ENCODE data around the gene SULT1C4. TPM values are rescaled to one million over a fixed set of nuclear protein-coding genes. Genes with fewer than 3 reads are reported as not detected.

The SULT1C4 gene
- total RNA-seq, 4 donors from 2014 or later, result 0.27 to 0.79 TPM; not detected in 2

- 79 to 96% methylated on average over 4 of the region's 4 CpGs for WGBS, 2 donors (ENCODE audit: low coverage in 1 of 2)
- intact Hi-C loops (cut with DNase I; ENCODE audit: low total_unique reads), result no loop called here
- TF ChIP-seq POLR2AphosphoS5 (IDR thresholded peaks at IDR 0.05) (no peak), EP300 (IDR thresholded peaks at IDR 0.05; ENCODE audit: low read depth) (no peak), CTCF (IDR thresholded peaks at IDR 0.05) (no peak), POLR2A (IDR thresholded peaks at IDR 0.05) (no peak)
These were observed 980 bp upstream of the SULT1C4 start for GRCh38 chr2:108376774-108377173.

GRCh38 chr2:108377401-108377800 is 353 bp upstream of the SULT1C4 start:
- WGBS, 2 donors (ENCODE audit: low coverage in 1 of 2), result 24 to 40% methylated on average over 1 of the region's 1 CpG
- no peaks in the 10 kb centered on the region for H3K9me3 ChIP-seq
- no peaks in the 10 kb centered on the region for H3K27me3 ChIP-seq
- H3K4me1 ChIP-seq, result peaks cover 0 to 12% (median 5%) of the 10 kb centered on the region in 4 donors
- in situ Hi-C loops (cut with MboI; ENCODE audit: low pct_ligation_motif_present in 1 of 4, low pct_unique_long_range_greater_than_20kb in 1 of 4, low sequenced_read_pairs in 3 of 4) (no loop called here), intact Hi-C loops (cut with DNase I; ENCODE audit: low total_unique reads) (no loop called here)
- peak overlapping the region in 3 of 4 donors; percentile 15 to 55 (median 33) for H3K27ac ChIP-seq
- H3K4me3 ChIP-seq, result peak overlapping the region in 2 of 4 donors; percentile 4 to 34
- TF ChIP-seq EP300 (IDR thresholded peaks at IDR 0.05; ENCODE audit: low read depth), result no peak
- TF ChIP-seq POLR2A (IDR thresholded peaks at IDR 0.05), result no peak
- no peak for TF ChIP-seq CTCF (IDR thresholded peaks at IDR 0.05)
- TF ChIP-seq POLR2AphosphoS5 (IDR thresholded peaks at IDR 0.05), result no peak
- DNase-seq, result no peak
- H3K36me3 ChIP-seq, result no peaks in the 10 kb centered on the region

More at GRCh38 chr2:108376774-108377173, 980 bp upstream of the SULT1C4 start:
- H3K4me3 ChIP-seq, result no peak overlapping the region
- H3K9me3 ChIP-seq, result no peaks in the 10 kb centered on the region
- DNase-seq, result no peak
- no peaks in the 10 kb centered on the region for H3K36me3 ChIP-seq
- peak overlapping the region in 2 of 4 donors; percentile 15 to 55 for H3K27ac ChIP-seq
- in situ Hi-C loops (cut with MboI; ENCODE audit: low pct_ligation_motif_present in 1 of 4, low pct_unique_long_range_greater_than_20kb in 1 of 4, low sequenced_read_pairs in 3 of 4), result no loop called here
- peaks cover 0 to 12% (median 5%) of the 10 kb centered on the region in 4 donors for H3K4me1 ChIP-seq
- H3K27me3 ChIP-seq, result no peaks in the 10 kb centered on the region

GRCh38 chr2:108378851-108379250 is 1.1 kb downstream of the SULT1C4 start:
- H3K9me3 ChIP-seq, result no peaks in the 10 kb centered on the region
- no peak for TF ChIP-seq EP300 (IDR thresholded peaks at IDR 0.05; ENCODE audit: low read depth)
- no peak for TF ChIP-seq POLR2A (IDR thresholded peaks at IDR 0.05)
- no peak for TF ChIP-seq POLR2AphosphoS5 (IDR thresholded peaks at IDR 0.05)
- no peak for TF ChIP-seq CTCF (IDR thresholded peaks at IDR 0.05)
- intact Hi-C loops (cut with DNase I; ENCODE audit: low total_unique reads) (no loop called here), in situ Hi-C loops (cut with MboI; ENCODE audit: low pct_ligation_motif_present in 1 of 4, low pct_unique_long_range_greater_than_20kb in 1 of 4, low sequenced_read_pairs in 3 of 4) (no loop called here)
- no peaks in the 10 kb centered on the region for H3K36me3 ChIP-seq
- H3K27me3 ChIP-seq, result no peaks in the 10 kb centered on the region
- no peak overlapping the region for H3K4me3 ChIP-seq
- peaks cover 0 to 12% (median 5%) of the 10 kb centered on the region in 4 donors for H3K4me1 ChIP-seq
- WGBS, 2 donors (ENCODE audit: low coverage in 1 of 2), result 58 to 63% methylated on average over 2 of the region's 2 CpGs
- DNase-seq, result no peak
- H3K27ac ChIP-seq, result peak overlapping the region in 1 of 4 donors; percentile 55

- no peak for DNase-seq
- H3K4me1 ChIP-seq, result peaks cover 0 to 9% (median 5%) of the 10 kb centered on the region in 4 donors
These were observed 4.4 kb downstream of the SULT1C4 start for GRCh38 chr2:108382196-108382595.

More at GRCh38 chr2:108382196-108382595, 4.4 kb downstream of the SULT1C4 start:
- no peaks in the 10 kb centered on the region for H3K9me3 ChIP-seq
- no peak overlapping the region for H3K27ac ChIP-seq
- H3K4me3 ChIP-seq, result no peak overlapping the region
- in situ Hi-C loops (cut with MboI; ENCODE audit: low pct_ligation_motif_present in 1 of 4, low pct_unique_long_range_greater_than_20kb in 1 of 4, low sequenced_read_pairs in 3 of 4) (no loop called here), intact Hi-C loops (cut with DNase I; ENCODE audit: low total_unique reads) (no loop called here)
- WGBS, 2 donors (ENCODE audit: low coverage in 1 of 2), result 63 to 69% methylated on average over 4 of the region's 4 CpGs
- TF ChIP-seq CTCF (IDR thresholded peaks at IDR 0.05) (no peak), POLR2A (IDR thresholded peaks at IDR 0.05) (no peak), EP300 (IDR thresholded peaks at IDR 0.05; ENCODE audit: low read depth) (no peak), POLR2AphosphoS5 (IDR thresholded peaks at IDR 0.05) (no peak)
- no peaks in the 10 kb centered on the region for H3K27me3 ChIP-seq
- H3K36me3 ChIP-seq, result no peaks in the 10 kb centered on the region
